SK-N-SH treated with all-trans-retinoic acid at 6 μM for 48 hours (cell line): ENCODE results near the gene AP5Z1.

ENCODE experiments used
- ATAC-seq: fragments of 200-7000 bp; cut with Tn5 transposase; 3 replicates; pipeline ENCODE4 v1.9.1; 2020; ENCODE audit warnings: mild to moderate bottlenecking, moderate library complexity
- ARNTL ChIP-seq: fragments of 450-650 bp; formaldehyde crosslinking; IDR thresholded peaks from 2 replicates; pipeline ENCODE4 v1.5.0; 2020; ENCODE audit warnings: low read depth, mild to moderate bottlenecking, moderate library complexity, borderline replicate concordance
- CREB5 ChIP-seq: fragments of 250-450 bp; sonication (Bioruptor Pico); IDR thresholded peaks from 2 replicates; pipeline ENCODE4 v1.5.1; 2020; ENCODE audit warnings: low read depth, mild to moderate bottlenecking, moderate library complexity
- CSDC2 ChIP-seq: fragments of 250-450 bp; sonication (Bioruptor Pico); IDR thresholded peaks from 2 replicates; pipeline ENCODE4 v1.5.0; 2020; ENCODE audit warnings: mild to moderate bottlenecking, moderate library complexity
- CSRNP3 ChIP-seq: fragments of 250-450 bp; sonication (Bioruptor Pico); IDR thresholded peaks from 2 replicates; pipeline ENCODE4 v1.5.1; 2021; ENCODE audit warnings: mild to moderate bottlenecking, moderate library complexity
- ESRRG ChIP-seq: fragments of 250-450 bp; sonication (Bioruptor Pico); IDR thresholded peaks from 2 replicates; pipeline ENCODE4 v1.6.1; 2021; ENCODE audit warnings: mild to moderate bottlenecking
- GLIS3 ChIP-seq: fragments of 250-450 bp; sonication (Bioruptor Pico); IDR thresholded peaks from 2 replicates; pipeline ENCODE4 v1.5.0; 2020; ENCODE audit warnings: mild to moderate bottlenecking, moderate library complexity
- ISL1 ChIP-seq: fragments of 250-450 bp; sonication (Bioruptor Pico); IDR thresholded peaks from 2 replicates; pipeline ENCODE4 v2.1.2; 2022; ENCODE audit warnings: mild to moderate bottlenecking, moderate library complexity
- OSR1 ChIP-seq: fragments of 250-450 bp; sonication (Bioruptor Pico); IDR thresholded peaks from 2 replicates; pipeline ENCODE4 v1.8.0; 2022; ENCODE audit warnings: moderate library complexity, mild to moderate bottlenecking, inconsistent platforms
- POU6F1 ChIP-seq: fragments of 250-450 bp; sonication (Bioruptor Pico); IDR thresholded peaks from 2 replicates; pipeline ENCODE4 v1.8.0; 2021; ENCODE audit warnings: low read depth, mild to moderate bottlenecking, moderate library complexity, borderline replicate concordance
- PPARA ChIP-seq: fragments of 250-450 bp; sonication (Bioruptor Pico); IDR thresholded peaks from 2 replicates; pipeline ENCODE4 v1.5.0; 2020; ENCODE audit warnings: mild to moderate bottlenecking, borderline replicate concordance
- RARB ChIP-seq: fragments of 250-450 bp; sonication (Bioruptor Pico); IDR thresholded peaks from 2 replicates; pipeline ENCODE4 v1.8.0; 2021; ENCODE audit warnings: mild to moderate bottlenecking, moderate library complexity
- SNAI2 ChIP-seq: fragments of 250-450 bp; sonication (Bioruptor Pico); IDR thresholded peaks from 2 replicates; pipeline ENCODE4 v1.5.0; 2020; ENCODE audit warnings: mild to moderate bottlenecking, moderate library complexity
- TCF4 ChIP-seq: fragments of 250-450 bp; sonication (Bioruptor Pico); IDR thresholded peaks from 2 replicates; pipeline ENCODE4 v1.8.0; 2021; ENCODE audit warnings: mild to moderate bottlenecking, moderate library complexity, borderline replicate concordance
- TOX ChIP-seq: fragments of 250-450 bp; sonication (Bioruptor Pico); IDR thresholded peaks from 2 replicates; pipeline ENCODE4 v1.8.0; 2021; ENCODE audit warnings: mild to moderate bottlenecking, moderate library complexity, borderline replicate concordance
- ZC3H10 ChIP-seq: fragments of 250-450 bp; sonication (Bioruptor Pico); IDR thresholded peaks from 2 replicates; pipeline ENCODE4 v1.5.1; 2021; ENCODE audit warnings: mild to moderate bottlenecking, moderate library complexity
- ZFP3 ChIP-seq: fragments of 250-450 bp; sonication (Bioruptor Pico); IDR thresholded peaks from 2 replicates; pipeline ENCODE4 v1.5.0; 2020; ENCODE audit warnings: mild to moderate bottlenecking, moderate library complexity
- ZFP30 ChIP-seq: fragments of 450-650 bp; formaldehyde crosslinking; IDR thresholded peaks from 2 replicates; pipeline ENCODE4 v1.5.0; 2022; ENCODE audit warnings: mild to moderate bottlenecking, moderate library complexity
- ZNF565 ChIP-seq: fragments of 450-650 bp; formaldehyde crosslinking; conservative IDR thresholded peaks from 2 replicates; pipeline ENCODE4 v1.5.0; 2020; ENCODE audit warnings: low read depth, mild to moderate bottlenecking, moderate library complexity
- ZNF70 ChIP-seq: fragments of 450-650 bp; formaldehyde crosslinking; IDR thresholded peaks from 2 replicates; pipeline ENCODE4 v1.5.0; 2020; ENCODE audit warnings: mild to moderate bottlenecking, moderate library complexity
- ZNF8 ChIP-seq: fragments of 450-650 bp; formaldehyde crosslinking; IDR thresholded peaks from 2 replicates; pipeline ENCODE4 v1.5.0; 2020; ENCODE audit warnings: mild to moderate bottlenecking, moderate library complexity
- TF ChIP-seq, protein P1 (sequence below): fragments of 250-450 bp; sonication (Bioruptor Pico); IDR thresholded peaks from 2 replicates; pipeline ENCODE4 v1.5.0; 2020; ENCODE audit warnings: mild to moderate bottlenecking, moderate library complexity

Gene AP5Z1

DNA sequence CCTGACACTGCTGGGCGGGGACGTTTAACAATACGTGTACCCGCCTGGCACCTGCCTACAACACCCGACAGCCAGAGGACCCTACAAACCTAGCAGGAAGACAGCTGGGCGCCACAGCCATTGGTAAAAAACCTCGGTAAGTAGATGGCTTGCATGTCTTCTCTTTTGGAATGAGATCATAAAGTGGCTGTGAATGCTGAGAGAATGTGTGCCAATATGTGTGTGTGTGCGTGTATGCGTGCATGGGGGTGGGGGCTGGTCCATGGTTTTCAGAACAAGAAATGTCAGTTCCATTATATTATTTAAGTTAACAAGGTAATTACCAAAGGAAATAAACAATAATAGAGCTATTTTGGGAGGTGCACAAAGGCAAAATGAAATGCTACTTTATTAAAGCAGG lies 47.3 kb downstream of the AP5Z1 start (continued):
- no peak for TF ChIP-seq POU6F1 (CRISPR knock-in tag)
- TF ChIP-seq ZNF70, result no peak
- TF ChIP-seq, all 23 proteins: peak for 0

GRCh38 chr7:4823441-4824119 lies 48.2 kb downstream of the AP5Z1 start:
- ATAC-seq, result no peak
- no peak for TF ChIP-seq SNAI2
- no peak for TF ChIP-seq RARB (CRISPR knock-in tag)
- TF ChIP-seq OSR1, result no peak
- TF ChIP-seq TOX (CRISPR knock-in tag), result no peak
- no peak for TF ChIP-seq ARNTL
- TF ChIP-seq GLIS3 (CRISPR knock-in tag), result no peak
- TF ChIP-seq ZNF565 (CRISPR knock-in tag), result no peak
- TF ChIP-seq CSDC2 (CRISPR knock-in tag), result no peak
- TF ChIP-seq ZNF8 (CRISPR knock-in tag), result no peak
- no peak for TF ChIP-seq PPARA
- TF ChIP-seq ZC3H10, result no peak
- no peak for TF ChIP-seq ZFP30 (CRISPR knock-in tag)
- TF ChIP-seq ESRRG (CRISPR knock-in tag), result no peak
- TF ChIP-seq ZNF70, result no peak
- no peak for TF ChIP-seq TCF4 (CRISPR knock-in tag)
- TF ChIP-seq ISL1 (CRISPR knock-in tag), result no peak
- TF ChIP-seq, protein P1, sequence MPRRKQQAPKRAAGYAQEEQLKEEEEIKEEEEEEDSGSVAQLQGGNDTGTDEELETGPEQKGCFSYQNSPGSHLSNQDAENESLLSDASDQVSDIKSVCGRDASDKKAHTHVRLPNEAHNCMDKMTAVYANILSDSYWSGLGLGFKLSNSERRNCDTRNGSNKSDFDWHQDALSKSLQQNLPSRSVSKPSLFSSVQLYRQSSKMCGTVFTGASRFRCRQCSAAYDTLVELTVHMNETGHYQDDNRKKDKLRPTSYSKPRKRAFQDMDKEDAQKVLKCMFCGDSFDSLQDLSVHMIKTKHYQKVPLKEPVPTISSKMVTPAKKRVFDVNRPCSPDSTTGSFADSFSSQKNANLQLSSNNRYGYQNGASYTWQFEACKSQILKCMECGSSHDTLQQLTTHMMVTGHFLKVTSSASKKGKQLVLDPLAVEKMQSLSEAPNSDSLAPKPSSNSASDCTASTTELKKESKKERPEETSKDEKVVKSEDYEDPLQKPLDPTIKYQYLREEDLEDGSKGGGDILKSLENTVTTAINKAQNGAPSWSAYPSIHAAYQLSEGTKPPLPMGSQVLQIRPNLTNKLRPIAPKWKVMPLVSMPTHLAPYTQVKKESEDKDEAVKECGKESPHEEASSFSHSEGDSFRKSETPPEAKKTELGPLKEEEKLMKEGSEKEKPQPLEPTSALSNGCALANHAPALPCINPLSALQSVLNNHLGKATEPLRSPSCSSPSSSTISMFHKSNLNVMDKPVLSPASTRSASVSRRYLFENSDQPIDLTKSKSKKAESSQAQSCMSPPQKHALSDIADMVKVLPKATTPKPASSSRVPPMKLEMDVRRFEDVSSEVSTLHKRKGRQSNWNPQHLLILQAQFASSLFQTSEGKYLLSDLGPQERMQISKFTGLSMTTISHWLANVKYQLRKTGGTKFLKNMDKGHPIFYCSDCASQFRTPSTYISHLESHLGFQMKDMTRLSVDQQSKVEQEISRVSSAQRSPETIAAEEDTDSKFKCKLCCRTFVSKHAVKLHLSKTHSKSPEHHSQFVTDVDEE (CRISPR knock-in tag), result no peak

- no peak for ATAC-seq
- no peak for TF ChIP-seq TOX (CRISPR knock-in tag)
- TF ChIP-seq ZNF70, result no peak
- TF ChIP-seq GLIS3 (CRISPR knock-in tag), result no peak
Measured at GRCh38 chr7:4824120-4824775, 48.8 kb downstream of the AP5Z1 start.

DNA sequence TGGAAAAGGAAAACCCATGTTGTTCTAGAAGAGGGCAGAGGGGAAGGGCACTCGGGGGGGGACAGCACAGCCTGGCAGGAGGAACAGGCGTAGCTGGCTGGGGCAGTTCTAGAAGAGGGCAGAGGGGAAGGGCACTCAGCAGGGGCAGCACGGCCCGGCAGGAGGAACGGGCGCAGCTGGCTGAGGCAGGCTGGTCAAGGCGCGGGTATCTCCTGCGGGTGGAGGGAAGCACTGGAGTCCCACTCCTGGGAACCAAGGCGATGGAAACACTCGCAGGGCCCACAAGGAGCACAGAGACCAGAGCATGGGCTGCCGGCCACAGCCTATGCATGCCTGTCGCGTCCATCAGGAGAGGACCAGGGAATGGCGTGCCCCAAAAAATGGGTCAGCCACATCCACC lies 49.7 kb downstream of the AP5Z1 start:
- no peak for ATAC-seq
- TF ChIP-seq SNAI2 (no peak), ZFP30 (CRISPR knock-in tag) (no peak), GLIS3 (CRISPR knock-in tag) (no peak), ARNTL (no peak)

DNA sequence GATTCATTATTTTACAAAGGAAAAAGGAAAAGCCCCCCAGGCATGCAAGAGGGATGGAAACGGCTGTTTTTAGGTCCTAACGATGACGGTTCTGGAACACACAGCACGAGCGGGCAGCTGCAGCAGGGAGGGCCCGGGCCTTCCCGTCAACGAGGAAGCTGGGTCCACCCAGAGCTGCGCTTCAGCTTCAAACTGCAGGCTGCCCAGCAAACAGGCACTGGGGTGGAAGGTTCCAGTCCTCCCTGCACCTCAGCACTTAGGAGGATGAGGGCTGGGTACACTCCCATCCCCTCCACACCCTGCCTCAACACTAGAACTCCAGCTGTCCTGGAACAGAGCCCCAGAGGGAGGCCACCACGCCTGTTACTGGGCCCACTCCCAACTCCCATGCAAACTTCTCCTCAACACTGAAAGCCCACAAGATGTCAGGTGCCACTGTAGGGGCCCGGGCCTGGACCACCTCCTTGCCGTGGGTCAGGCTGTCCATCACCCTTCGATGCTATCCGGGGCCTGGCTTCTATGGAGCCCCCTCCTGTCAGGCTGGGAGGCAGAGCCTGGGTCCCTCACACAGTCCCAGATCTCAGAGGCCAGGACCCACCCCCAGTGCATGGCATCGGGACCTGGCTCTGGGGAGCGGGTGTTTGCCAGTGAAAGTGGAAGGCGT lies 53.4 kb downstream of the AP5Z1 start:
- no peak for ATAC-seq
- no peak for TF ChIP-seq TOX (CRISPR knock-in tag)
- no peak for TF ChIP-seq CSRNP3 (CRISPR knock-in tag)
- TF ChIP-seq PPARA, result no peak
- no peak for TF ChIP-seq CREB5 (CRISPR knock-in tag)
- TF ChIP-seq GLIS3 (CRISPR knock-in tag), result no peak
- TF ChIP-seq ZNF565 (CRISPR knock-in tag), result no peak
- TF ChIP-seq, protein P1 (CRISPR knock-in tag), result no peak
- no peak for TF ChIP-seq ZC3H10
- no peak for TF ChIP-seq OSR1
- TF ChIP-seq ESRRG (CRISPR knock-in tag), result no peak
- no peak for TF ChIP-seq ZFP30 (CRISPR knock-in tag)
- no peak for TF ChIP-seq SNAI2
- TF ChIP-seq ARNTL, result no peak
- TF ChIP-seq ZNF8 (CRISPR knock-in tag), result no peak
- no peak for TF ChIP-seq RARB (CRISPR knock-in tag)
- no peak for TF ChIP-seq ZFP3 (CRISPR knock-in tag)
- no peak for TF ChIP-seq CSDC2 (CRISPR knock-in tag)
- no peak for TF ChIP-seq ISL1 (CRISPR knock-in tag)
